HG02610 (cell line): ENCODE measurements around the gene UBIAD1.
A peak's percentile ranks its signal among the peaks of the same experiment; 100 is the strongest.

Experiments used
- ATAC-seq: cut with Tn5 transposase; IDR thresholded peaks from one replicate; pipeline ENCODE4 v1.9.1; 2021; ENCODE audit warnings: mild to moderate bottlenecking, moderate library complexity; ENCODE audit not compliant: unreplicated experiment

The UBIAD1 gene

GRCh38 chr1:11308699-11309224 is 35.8 kb downstream of the UBIAD1 start:
- no peak for ATAC-seq

- no peak for ATAC-seq
These were observed 36.4 kb downstream of the UBIAD1 start for GRCh38 chr1:11309385-11309784.

- no peak for ATAC-seq
These were observed 39.1 kb downstream of the UBIAD1 start for GRCh38 chr1:11311816-11312755.

- ATAC-seq: no peak
These were observed 42.0 kb downstream of the UBIAD1 start for GRCh38 chr1:11314959-11315358.

GRCh38 chr1:11316701-11317100 is 43.7 kb downstream of the UBIAD1 start:
- ATAC-seq: no peak

GRCh38 chr1:11318982-11319381 is 46.0 kb downstream of the UBIAD1 start:
- no peak for ATAC-seq

- no peak for ATAC-seq
These were observed 47.3 kb downstream of the UBIAD1 start for GRCh38 chr1:11320153-11320936.

GRCh38 chr1:11321656-11322491 is 48.9 kb downstream of the UBIAD1 start:
- ATAC-seq: no peak

GRCh38 chr1:11324567-11325165 is 51.7 kb downstream of the UBIAD1 start:
- no peak for ATAC-seq

GRCh38 chr1:11326070-11326469 is 53.1 kb downstream of the UBIAD1 start:
- ATAC-seq: no peak

GRCh38 chr1:11328444-11328843 is 55.4 kb downstream of the UBIAD1 start:
- no peak for ATAC-seq

- ATAC-seq: no peak
These were observed 57.4 kb downstream of the UBIAD1 start for GRCh38 chr1:11330411-11330810.

GRCh38 chr1:11331036-11331944 is 58.3 kb downstream of the UBIAD1 start:
- no peak for ATAC-seq

GRCh38 chr1:11331945-11332546 is 59.0 kb downstream of the UBIAD1 start:
- ATAC-seq: no peak

- ATAC-seq: no peak
These were observed 60.6 kb downstream of the UBIAD1 start for GRCh38 chr1:11333631-11334030.

- no peak for ATAC-seq
These were observed 61.3 kb downstream of the UBIAD1 start for GRCh38 chr1:11334261-11334804.

- no peak for ATAC-seq
These were observed 61.8 kb downstream of the UBIAD1 start for GRCh38 chr1:11334821-11335220.

- ATAC-seq: peak; percentile 87
These were observed 62.5 kb downstream of the UBIAD1 start for GRCh38 chr1:11335417-11336056.
